Loucy (cell line): Measurements from ENCODE around the gene CEBPB.

ENCODE experiments used
- EZH2phosphoT487 ChIP-seq: fragments of 200-600 bp; IDR thresholded peaks from 2 replicates; pipeline ENCODE4 v1.6.1; 2018; ENCODE audit warnings: antibody characterized with exemption, mild to moderate bottlenecking, moderate library complexity, borderline replicate concordance
- TF ChIP-seq, protein P1 (sequence below): fragments of 200-600 bp; sonication (generic); conservative IDR thresholded peaks from 2 replicates; pipeline ENCODE4 v1.5.1; 2014; ENCODE audit warnings: mild to moderate bottlenecking, antibody characterized with exemption, low read length

DNA sequence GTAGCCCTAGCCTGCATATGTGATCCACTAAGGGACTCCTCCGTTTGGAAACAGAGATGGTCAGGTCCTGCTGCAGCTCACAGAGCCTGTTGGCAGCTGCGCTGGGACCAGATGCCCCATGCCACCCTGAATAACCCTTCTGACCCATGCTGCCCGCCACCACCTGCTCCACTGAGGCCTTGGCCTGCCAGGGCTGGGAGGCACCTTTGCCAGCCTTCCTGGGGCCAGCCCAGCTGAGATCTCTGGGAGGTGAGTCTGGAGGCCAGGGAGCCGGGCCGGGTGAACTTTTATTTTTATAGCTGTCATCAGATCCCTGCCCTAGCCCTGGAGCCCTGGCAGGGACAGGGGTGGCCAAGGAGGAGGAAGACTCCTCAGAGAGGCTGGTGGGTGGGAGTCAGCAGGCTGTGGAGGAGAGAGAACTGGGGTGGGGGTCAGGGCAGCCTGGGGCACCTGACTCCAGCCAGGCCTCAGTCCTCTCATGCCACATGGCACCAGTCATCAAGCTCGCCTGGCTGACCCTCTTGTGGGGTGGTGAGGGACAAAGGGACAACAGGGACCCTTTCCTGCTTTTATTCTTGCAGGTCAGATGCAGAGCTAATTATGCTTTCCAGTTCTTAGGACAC is 10.0 kb downstream of the CEBPB start:
- TF ChIP-seq, protein P1, sequence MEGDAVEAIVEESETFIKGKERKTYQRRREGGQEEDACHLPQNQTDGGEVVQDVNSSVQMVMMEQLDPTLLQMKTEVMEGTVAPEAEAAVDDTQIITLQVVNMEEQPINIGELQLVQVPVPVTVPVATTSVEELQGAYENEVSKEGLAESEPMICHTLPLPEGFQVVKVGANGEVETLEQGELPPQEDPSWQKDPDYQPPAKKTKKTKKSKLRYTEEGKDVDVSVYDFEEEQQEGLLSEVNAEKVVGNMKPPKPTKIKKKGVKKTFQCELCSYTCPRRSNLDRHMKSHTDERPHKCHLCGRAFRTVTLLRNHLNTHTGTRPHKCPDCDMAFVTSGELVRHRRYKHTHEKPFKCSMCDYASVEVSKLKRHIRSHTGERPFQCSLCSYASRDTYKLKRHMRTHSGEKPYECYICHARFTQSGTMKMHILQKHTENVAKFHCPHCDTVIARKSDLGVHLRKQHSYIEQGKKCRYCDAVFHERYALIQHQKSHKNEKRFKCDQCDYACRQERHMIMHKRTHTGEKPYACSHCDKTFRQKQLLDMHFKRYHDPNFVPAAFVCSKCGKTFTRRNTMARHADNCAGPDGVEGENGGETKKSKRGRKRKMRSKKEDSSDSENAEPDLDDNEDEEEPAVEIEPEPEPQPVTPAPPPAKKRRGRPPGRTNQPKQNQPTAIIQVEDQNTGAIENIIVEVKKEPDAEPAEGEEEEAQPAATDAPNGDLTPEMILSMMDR: no peak
- no peak for TF ChIP-seq EZH2phosphoT487
